COR-L47 (cell line): ENCODE data around the gene ITPRID1.
"Not testable (repeated sequence)": the region's sequence is repeated elsewhere in the genome, so short reads cannot be mapped to it uniquely, and the experiment has no call there.

Source experiments
- DNase-seq: peaks from one replicate; lab custom pipeline; 2025; lab: John Stamatoyannopoulos, UW

ITPRID1 gene

GRCh38 chr7:31513790-31514189, at the start of gene ITPRID1:
TSS of gene ITPRID1 (plus strand) at chr7:31514090. CDS start at chr7:31553025, 38,935 bp downstream.
- DNase-seq = no peak

DNA sequence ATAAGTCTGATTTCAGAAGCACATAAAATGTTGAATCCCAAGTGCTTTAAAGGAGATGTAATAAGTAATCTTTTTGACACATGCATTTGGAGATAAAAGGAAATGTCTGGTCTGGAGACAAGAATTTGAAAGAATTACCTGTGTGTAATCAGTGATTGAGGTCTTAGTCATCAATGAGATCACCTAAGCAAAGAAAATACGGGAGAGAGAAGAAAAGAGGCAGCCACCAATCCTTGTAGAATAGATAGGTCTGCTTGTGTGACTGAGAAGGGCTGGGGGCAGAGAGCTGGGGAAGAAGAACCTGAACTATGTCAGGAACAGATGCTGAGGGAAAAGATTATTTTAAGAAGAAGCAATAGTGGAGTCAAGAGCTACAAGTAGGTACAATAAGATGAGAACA, 49.3 kb upstream of the ITPRID1 start:
- DNase-seq = no peak

- DNase-seq = no peak
These were observed 48.6 kb upstream of the ITPRID1 start for GRCh38 chr7:31465285-31465684.

- no peak for DNase-seq
These were observed 47.9 kb upstream of the ITPRID1 start for GRCh38 chr7:31466036-31466435.

GRCh38 chr7:31470883-31471282, 43.0 kb upstream of the ITPRID1 start:
- DNase-seq = not testable (repeated sequence)

DNA sequence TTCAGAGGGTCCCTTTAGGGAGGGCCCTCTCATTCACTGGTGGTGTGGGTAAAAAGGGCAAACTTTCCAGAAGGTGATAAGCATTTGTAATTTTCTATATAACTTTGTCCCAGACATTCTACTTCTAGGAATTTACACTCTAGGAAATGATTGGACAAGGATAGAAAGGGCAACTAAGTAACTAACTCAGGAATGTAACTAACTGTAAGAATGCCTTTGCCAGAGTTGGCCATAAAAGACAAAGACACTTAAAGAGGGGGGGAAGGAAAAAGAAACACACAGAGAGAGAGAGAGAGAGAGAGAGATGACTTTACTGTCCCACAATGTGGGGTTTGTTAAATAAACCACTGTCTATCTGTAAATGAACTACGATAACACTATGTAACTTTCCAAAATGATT, 38.5 kb upstream of the ITPRID1 start:
- DNase-seq = no peak

DNA sequence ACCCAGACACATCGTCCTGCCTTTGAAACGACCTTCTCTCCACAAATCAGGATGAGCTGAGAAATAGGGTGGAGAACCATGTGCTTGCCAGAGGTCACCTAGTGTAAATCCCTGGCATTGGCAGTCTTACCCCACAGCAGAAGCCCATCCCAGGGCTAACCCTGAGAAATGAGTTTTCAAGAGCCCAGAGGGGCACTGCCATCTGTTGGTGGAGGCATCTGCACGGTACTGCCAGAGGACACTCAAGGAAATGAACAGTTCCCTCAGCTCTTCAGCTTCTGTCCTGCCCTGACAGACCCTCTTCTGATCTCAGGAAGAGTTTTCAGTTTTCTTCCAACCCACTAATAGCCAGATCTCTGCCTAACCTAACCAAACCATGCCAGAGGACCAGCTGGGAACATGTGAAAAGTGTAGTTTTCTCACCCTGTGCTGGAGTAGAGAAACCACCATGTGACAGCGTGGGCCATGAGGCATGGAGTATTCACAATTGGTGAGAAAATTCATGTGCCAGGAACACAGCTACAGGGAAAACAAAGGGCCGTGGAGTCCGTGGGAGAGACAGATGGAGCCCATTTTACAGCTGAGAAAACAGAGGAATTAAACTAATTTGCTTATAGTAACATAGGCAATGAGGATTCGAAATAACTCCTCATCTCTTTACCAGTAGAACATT, 37.7 kb upstream of the ITPRID1 start:
- DNase-seq = no peak

DNA sequence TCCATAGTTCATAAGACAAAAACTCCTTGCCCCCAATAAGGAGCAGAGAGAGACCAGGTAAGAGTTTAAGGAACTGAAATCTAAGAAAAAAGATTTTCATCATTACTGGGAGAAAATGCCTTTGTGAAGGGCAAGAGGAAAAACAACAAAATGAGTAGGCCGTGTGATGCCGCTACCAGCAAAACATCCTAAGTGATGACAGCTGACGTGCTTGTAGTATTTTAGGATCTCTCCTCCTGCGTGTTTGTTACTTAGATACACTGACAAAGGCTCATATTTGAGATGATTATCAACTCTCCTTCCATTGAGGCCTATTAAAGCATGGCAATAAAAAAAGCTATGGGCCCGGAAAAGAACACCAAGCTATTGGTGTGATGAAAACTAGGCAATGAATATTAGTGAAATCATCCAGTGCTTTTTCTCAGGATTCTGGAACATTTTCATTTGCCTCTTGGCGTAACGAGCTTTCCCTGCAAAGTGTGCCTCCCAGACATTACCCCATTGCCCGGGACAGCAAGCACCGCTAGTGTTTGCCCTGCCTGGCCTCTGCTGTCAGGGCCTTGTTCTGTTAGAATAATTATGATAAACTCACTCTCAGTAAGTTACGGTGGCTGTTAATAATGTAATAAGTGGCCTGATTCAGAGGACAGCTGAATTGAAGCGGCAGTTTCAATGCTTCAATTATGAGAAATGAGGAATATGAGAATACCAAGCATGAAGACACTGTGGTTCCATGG, 36.8 kb upstream of the ITPRID1 start:
- no peak for DNase-seq

GRCh38 chr7:31478018-31478417, 35.9 kb upstream of the ITPRID1 start:
- no peak for DNase-seq

- DNase-seq = no peak
These were observed 35.2 kb upstream of the ITPRID1 start for GRCh38 chr7:31478721-31479120.

DNA sequence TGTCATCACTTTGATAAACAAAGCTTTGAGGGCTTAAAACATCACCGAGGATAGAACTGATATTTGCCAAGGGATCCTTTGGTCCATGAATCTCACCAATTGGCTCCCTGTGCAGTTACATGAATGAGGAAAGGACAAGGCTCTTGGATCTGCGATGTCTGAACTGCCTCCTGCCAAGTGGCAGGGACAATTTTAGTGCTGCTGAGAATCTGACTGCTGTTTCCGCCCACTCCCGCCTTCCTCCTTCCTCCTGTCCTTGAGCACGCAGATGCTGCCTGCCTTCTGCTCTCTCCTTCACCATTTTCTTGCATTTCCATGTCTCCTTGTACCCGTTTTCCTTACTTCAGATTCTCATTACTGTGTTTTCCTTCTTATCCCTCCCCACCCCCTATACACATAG, 26.8 kb upstream of the ITPRID1 start:
- DNase-seq = no peak

DNA sequence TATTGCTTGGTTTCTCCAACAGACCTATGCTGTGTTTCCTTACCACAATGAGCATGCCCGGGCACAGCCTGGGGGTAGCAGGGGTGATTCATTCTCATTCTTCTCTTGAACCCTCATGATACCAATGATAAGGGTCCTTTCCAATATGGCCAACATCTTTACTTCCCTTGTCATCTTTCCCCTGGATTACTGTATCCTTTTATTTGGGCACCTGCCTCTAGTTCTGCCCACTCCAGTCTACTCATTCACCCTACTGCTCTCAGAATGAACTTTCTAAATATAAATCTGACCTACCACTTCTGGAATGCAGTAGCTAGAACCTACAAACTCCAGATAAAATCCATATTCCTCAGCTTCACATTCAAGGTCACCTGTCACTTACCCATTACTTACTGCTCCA, 26.4 kb upstream of the ITPRID1 start:
- no peak for DNase-seq

DNA sequence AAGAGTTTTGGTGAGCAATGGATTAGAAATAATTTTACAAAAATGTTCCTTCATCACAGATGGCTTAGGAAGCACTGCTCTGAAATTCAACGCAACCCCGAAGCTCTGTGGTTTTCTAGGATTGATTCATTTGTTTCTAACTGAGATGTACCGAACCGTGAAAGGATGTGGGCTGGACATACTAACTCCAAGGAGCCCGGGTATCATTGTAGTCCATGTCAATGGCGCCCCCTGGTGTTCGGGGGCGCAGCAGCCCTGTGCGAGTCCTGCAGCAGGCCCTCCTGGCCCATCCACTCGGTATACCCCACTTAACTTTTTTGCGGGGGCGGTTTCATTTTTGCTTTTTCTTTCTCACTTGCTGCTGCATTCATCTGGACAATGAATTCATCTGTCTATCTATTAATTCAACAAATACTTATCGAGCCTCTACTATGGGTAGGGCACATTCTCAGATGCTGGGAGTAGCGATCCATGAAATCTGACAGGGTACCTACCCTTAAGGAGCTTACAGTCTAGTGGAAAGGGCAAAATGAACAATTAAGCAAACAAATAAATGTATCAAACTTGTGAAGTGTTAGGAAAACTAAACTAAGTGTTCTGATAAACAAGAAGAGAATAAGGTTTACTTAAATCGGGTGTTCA, 25.2 kb upstream of the ITPRID1 start:
- peak; percentile 14 for DNase-seq

GRCh38 chr7:31490796-31491314, 23.0 kb upstream of the ITPRID1 start:
- DNase-seq = no peak

DNA sequence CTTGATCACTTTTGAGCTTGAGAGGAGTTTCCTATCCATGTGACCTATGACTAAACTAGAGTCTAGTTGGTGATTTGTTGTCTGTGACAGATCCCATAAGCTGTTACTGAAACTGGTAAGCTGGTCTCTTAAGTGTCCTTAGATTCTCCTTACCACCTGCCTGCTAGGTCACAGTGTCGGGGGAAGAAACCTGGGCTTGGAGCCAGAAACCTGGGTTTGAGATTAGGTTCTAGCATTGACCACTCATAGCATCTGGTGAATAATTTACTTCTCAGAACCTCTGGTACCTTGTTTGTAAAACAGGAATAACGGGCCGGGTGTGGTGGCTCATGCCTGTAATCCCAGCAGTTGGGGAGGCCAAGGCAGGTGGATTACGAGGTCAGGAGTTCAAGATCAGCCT, 21.8 kb upstream of the ITPRID1 start:
- DNase-seq = no peak

GRCh38 chr7:31493714-31494181, 20.1 kb upstream of the ITPRID1 start:
- DNase-seq = no peak

- no peak for DNase-seq
These were observed 19.5 kb upstream of the ITPRID1 start for GRCh38 chr7:31494421-31494820.

DNA sequence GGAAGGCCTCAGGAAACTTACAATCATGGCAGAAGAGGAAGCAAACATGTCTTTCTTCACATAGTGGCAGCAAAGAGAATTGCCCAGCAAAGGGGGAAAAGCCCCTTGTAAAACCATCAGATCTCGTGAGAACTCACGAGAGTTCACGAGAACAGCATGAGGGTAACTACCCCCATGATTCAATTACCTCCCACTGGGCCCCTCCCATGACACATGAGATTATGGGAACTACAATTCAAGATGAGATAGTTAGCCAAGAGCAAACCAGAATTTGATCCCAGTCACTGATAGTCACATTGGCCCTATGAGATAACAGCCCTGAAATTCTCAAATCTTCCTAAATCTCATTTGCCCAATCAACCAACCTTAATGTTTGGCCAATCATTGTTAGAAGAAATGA, 18.2 kb upstream of the ITPRID1 start:
- DNase-seq = no peak

DNA sequence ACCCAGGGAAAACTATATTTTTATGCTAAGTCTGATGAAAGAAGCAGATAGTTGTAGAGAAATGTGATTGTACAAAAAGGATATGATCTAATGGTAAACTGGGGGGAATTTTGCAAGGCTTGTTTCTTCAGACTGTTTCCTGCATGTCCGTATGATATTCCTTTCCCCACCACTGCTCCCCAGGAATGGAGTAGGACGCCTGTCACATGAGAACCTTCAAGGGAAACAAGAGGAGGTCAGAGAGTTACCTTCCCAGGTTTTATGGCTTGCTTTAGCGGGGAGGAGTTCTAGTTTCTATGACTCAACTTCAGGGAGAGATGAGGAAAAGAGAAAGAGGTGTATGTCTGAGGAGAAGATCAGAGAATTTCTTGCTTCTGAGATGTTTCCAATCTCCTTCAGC, 16.4 kb upstream of the ITPRID1 start:
- no peak for DNase-seq

GRCh38 chr7:31500656-31501055, 13.2 kb upstream of the ITPRID1 start:
- no peak for DNase-seq

- no peak for DNase-seq
These were observed 5.1 kb upstream of the ITPRID1 start for GRCh38 chr7:31508823-31509222.

DNA sequence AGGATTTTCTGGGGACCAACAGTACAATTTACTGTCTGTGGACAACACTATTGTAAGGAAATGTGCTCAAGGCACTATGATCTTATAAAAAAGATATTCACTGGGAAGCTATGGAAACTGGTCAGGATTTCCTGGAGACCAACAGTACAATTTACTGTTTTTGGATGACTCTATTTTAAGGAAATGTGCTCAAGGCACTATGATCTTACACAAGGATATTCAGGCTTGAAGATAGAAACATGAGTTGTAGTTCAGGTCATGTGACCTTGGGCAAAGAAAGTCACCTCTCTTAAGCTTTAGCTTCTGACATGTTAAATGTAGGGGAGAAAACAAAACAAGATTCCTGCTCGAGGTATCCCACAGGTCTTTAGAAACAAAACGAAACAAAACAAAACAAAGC, 1.7 kb upstream of the ITPRID1 start:
- DNase-seq = no peak
